Measurements from ENCODE around the gene MED15.

- TF ChIP-seq ELK1 (IDR thresholded peaks at IDR 0.05; ENCODE audit: borderline replicate concordance, low read depth, low read length) (no peak), MAZ (IDR thresholded peaks at IDR 0.05; ENCODE audit: borderline replicate concordance, low read depth, low read length) (no peak), POLR2A (IDR thresholded peaks at IDR 0.05; ENCODE audit: low read depth, low read length) (no peak), CEBPB (IDR thresholded peaks at IDR 0.05; ENCODE audit: low read depth, low read length) (no peak), CTCF (conservative IDR thresholded peaks at IDR 0.05; ENCODE audit: low read depth, low read length) (no peak), CHD1 (IDR thresholded peaks at IDR 0.05; ENCODE audit: low read depth, low read length) (no peak), FOS (IDR thresholded peaks at IDR 0.05; ENCODE audit: low read depth, low read length) (no peak)
Measured at GRCh38 chr22:20565761-20566160, 58.4 kb downstream of the MED15 start.

Measured in IMR-90 (cell line).